Left lung (tissue), 10 donors: ENCODE data around the gene SLC44A3. TPM values are rescaled to one million over a fixed set of nuclear protein-coding genes. Genes with fewer than 3 reads are reported as not detected.
A peak's percentile ranks its signal among the peaks of the same experiment; 100 is the strongest.

Experiments
- ATAC-seq: fragments of 200-7000 bp; cut with Tn5 transposase; one replicate; pipeline ENCODE4 v1.9.1; 2020; ENCODE audit warnings: moderate library complexity
- DNase-seq, 4 donors: peaks; one replicate each; pipeline ENCODE4 v3.0.0-alpha.2; 2013 to 2020
- H3K27ac ChIP-seq, 2 donors: fragments of 200-600 bp; sonication (generic) in 1 of 2; one replicate each; pipeline versions ENCODE4 v1.5.0 to v1.8.0; 2020 to 2021
- H3K27me3 ChIP-seq, 2 donors: fragments of 200-600 bp; sonication (generic) in 1 of 2; one replicate each; pipeline versions ENCODE4 v1.5.0 to v1.8.0; 2020 to 2021
- H3K36me3 ChIP-seq, 2 donors: fragments of 200-600 bp; sonication (generic) in 1 of 2; one replicate each; pipeline versions ENCODE4 v1.5.0 to v1.8.0; 2020 to 2021
- H3K4me1 ChIP-seq, 2 donors: fragments of 200-600 bp; one replicate each; pipeline ENCODE4 v1.8.0; 2021
- H3K4me3 ChIP-seq, 2 donors: fragments of 200-600 bp; sonication (generic) in 1 of 2; one replicate each; pipeline versions ENCODE4 v1.5.0 to v1.8.0; 2020 to 2021; ENCODE audit warnings: mild to moderate bottlenecking in 1 of 2
- H3K9me3 ChIP-seq, 2 donors: fragments of 200-600 bp; sonication (generic) in 1 of 2; one replicate each; pipeline versions ENCODE4 v1.5.0 to v1.8.0; 2020 to 2021
- intact Hi-C, 2 donors: fragments of 100-400 bp; cut with DNase I; formaldehyde crosslinking; loops; one replicate each; pipeline versions ENCODE4 v1.11.2 to v1.14.2; 2022
- polyA plus RNA-seq, 6 donors: library from polyadenylated mRNA; unstranded; fragments of 120-200 nt; gene quantifications; one replicate each; pipeline ENCODE4 v1.2.1, GENCODE V29; 2013; ENCODE audit not compliant: insufficient read length in 6 of 6
- total RNA-seq, 2 donors: library from RNA; stranded (reverse); fragmentation: NEBNext Ultra II Directional; extraction: Animal tissue kit (Norgen Biotek cat#: 25700); gene quantifications; one replicate each; pipeline ENCODE4 v1.2.1, GENCODE V29; 2021
- TF ChIP-seq, protein P1 (sequence below), 2 donors: fragments of 200-600 bp; sonication (generic) in 1 of 2; IDR thresholded peaks; one replicate each; pipeline versions ENCODE4 v1.5.0 to v1.8.0; 2021; ENCODE audit warnings: antibody characterized with exemption in 2 of 2
- donor health status: DM: no; HTN: yes; CAD: no.
- donor health status: DM: no; HTN: no; CAD: no.

The SLC44A3 gene
- total and polyA plus RNA-seq, 8 donors, result 14.1 to 49.9 (median 37.6) TPM

DNA sequence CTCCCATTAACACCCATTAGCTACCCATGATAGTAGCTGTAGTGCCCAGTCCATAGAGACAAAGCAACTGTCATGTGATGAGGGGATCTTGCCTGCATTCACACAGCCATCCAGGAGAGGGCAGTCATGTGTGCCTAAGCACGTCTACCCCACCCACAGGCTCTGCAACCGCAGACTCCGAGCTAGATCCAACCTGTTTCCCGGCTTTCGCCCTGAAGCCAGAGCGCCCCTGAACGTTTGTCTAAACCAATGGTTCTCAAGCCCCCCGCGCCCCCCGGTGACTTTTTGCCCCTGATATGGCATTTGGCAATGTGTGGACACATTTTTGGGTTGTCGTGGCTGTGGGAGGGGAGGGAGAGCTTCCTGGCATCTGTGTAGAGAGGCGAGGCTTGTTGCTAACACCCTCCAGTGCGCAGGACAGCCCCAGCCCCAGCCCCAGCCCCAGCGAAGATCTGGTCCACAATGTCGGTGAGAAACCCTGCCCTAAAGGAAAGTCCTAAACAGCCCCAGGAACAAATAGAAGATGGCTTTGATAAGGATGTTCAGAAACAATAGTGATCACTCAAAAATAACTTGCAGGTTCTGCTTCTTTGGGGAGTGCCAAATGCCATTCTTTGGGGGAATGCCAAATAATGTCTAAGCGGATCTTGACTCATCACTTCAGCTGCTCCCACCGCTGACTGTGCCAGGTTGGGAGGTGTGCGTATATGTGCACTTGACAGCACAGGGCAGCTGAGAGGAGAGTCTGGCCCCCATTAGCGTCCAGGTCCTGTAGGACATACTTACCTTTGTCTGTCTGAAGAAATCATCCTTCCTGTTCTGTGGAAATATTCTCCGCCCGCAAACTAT is 34.5 kb downstream of the SLC44A3 start:
- Histone ChIP-seq H3K36me3 (no peaks in the 10 kb centered on the region), H3K9me3 (no peaks in the 10 kb centered on the region), H3K4me3 (peak overlapping the region; percentile 12 to 34), H3K4me1 (peaks cover 4 to 17% of the 10 kb centered on the region in 2 donors), H3K27ac (peak overlapping the region; percentile 80 to 81), H3K27me3 (no peaks in the 10 kb centered on the region)
- DNase-seq, result peak; percentile 84 to 93 (median 89)
- TF ChIP-seq, protein P1, sequence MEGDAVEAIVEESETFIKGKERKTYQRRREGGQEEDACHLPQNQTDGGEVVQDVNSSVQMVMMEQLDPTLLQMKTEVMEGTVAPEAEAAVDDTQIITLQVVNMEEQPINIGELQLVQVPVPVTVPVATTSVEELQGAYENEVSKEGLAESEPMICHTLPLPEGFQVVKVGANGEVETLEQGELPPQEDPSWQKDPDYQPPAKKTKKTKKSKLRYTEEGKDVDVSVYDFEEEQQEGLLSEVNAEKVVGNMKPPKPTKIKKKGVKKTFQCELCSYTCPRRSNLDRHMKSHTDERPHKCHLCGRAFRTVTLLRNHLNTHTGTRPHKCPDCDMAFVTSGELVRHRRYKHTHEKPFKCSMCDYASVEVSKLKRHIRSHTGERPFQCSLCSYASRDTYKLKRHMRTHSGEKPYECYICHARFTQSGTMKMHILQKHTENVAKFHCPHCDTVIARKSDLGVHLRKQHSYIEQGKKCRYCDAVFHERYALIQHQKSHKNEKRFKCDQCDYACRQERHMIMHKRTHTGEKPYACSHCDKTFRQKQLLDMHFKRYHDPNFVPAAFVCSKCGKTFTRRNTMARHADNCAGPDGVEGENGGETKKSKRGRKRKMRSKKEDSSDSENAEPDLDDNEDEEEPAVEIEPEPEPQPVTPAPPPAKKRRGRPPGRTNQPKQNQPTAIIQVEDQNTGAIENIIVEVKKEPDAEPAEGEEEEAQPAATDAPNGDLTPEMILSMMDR (IDR thresholded peaks at IDR 0.05), result peak; percentile 85 to 87
- ATAC-seq, result peak; percentile 97
- intact Hi-C loops, result loop anchor here in 1 of 2 donors (2.0 to 5.0 kb wide), 2 partner anchors 73 to 188 kb away; partner anchors contain the start of gene CNN3

DNA sequence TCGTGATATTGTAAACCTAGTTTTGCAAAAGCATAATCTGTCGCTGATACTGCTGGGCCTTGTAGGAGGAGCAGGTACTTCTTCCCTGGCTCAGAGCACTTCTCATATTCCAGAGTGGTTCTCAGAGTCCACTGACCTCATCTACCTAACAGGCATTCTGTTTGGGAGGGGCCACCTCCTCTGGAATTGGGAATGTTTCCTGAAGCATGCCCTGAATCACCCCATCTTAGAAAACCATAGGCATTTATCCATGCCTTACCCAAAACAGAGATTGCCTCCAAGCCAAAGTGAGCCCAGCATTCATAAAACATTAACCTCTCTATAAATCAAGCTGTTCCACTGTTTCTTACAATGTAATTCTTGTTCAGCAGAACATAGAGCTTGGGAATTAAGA is 35.1 kb downstream of the SLC44A3 start:
- no peaks in the 10 kb centered on the region for H3K27me3 ChIP-seq
- H3K36me3 ChIP-seq, result no peaks in the 10 kb centered on the region
- peaks cover 4 to 17% of the 10 kb centered on the region in 2 donors for H3K4me1 ChIP-seq
- DNase-seq (no peak), ATAC-seq (peak; percentile 67)
- no peak overlapping the region for H3K4me3 ChIP-seq
- TF ChIP-seq, protein P1 (IDR thresholded peaks at IDR 0.05), result no peak
- H3K9me3 ChIP-seq, result no peaks in the 10 kb centered on the region
- H3K27ac ChIP-seq, result peak overlapping the region; percentile 80 to 81
- intact Hi-C loops, result loop anchor here in 1 of 2 donors (2.0 to 5.0 kb wide), 2 partner anchors 72 to 187 kb away; partner anchors contain the start of gene CNN3

DNA sequence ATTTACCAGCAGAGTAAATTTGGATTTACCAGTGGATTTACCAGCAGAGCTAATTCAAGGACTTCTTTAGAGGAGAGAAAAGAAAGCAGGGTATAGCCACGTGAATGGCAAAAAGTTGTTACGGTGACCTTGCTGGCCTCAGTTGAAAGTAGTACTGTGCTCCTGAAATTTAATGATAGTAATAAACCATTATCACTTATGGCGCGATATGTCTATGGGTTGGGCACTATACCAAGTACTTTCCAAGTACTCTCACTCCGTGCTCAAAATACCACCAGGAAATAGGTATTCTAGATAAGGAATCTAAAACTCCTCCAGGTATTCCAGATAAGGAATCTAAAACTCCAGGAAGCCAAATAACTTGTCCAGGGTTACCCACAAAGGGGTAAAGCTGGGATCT is 35.8 kb downstream of the SLC44A3 start:
- intact Hi-C loops, result loop anchor here in 1 of 2 donors (5.0 kb wide), 1 partner anchor 71 kb away; the partner anchor contains the start of gene CNN3
- Histone ChIP-seq H3K4me1 (peaks cover 4 to 17% of the 10 kb centered on the region in 2 donors), H3K36me3 (no peaks in the 10 kb centered on the region), H3K9me3 (no peaks in the 10 kb centered on the region), H3K27ac (peak overlapping the region; percentile 80 to 81), H3K27me3 (no peaks in the 10 kb centered on the region), H3K4me3 (no peak overlapping the region)
- DNase-seq, result no peak
- no peak for ATAC-seq
- TF ChIP-seq, protein P1 (IDR thresholded peaks at IDR 0.05), result no peak

DNA sequence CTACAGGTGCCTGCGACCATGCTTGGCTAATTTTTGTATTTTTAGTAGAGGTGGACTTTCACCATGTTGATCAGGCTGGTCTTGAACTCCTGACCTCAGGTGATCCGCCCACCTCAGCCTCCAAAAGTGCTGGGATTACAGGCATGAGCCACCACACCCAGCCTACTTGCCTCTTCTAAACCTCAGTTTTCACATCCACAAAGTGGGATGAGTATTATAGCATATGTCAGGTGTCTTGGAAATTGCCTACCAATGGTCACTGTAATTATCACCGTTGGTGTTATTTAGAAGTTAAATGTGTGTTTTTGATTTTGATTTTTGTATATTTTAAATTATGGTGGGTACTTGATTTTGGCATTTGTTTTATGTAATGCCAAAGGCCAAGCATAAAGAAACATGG is 36.7 kb downstream of the SLC44A3 start:
- intact Hi-C loops, result loop anchor here in 1 of 2 donors (5.0 kb wide), 1 partner anchor 70 kb away; the partner anchor contains the start of gene CNN3
- no peak overlapping the region for H3K27ac ChIP-seq
- H3K27me3 ChIP-seq, result no peaks in the 10 kb centered on the region
- ATAC-seq, result no peak
- no peak overlapping the region for H3K4me3 ChIP-seq
- no peak for DNase-seq
- H3K4me1 ChIP-seq, result peaks cover 4 to 17% of the 10 kb centered on the region in 2 donors
- H3K36me3 ChIP-seq, result no peaks in the 10 kb centered on the region
- TF ChIP-seq, protein P1 (IDR thresholded peaks at IDR 0.05), result no peak
- H3K9me3 ChIP-seq, result no peaks in the 10 kb centered on the region

DNA sequence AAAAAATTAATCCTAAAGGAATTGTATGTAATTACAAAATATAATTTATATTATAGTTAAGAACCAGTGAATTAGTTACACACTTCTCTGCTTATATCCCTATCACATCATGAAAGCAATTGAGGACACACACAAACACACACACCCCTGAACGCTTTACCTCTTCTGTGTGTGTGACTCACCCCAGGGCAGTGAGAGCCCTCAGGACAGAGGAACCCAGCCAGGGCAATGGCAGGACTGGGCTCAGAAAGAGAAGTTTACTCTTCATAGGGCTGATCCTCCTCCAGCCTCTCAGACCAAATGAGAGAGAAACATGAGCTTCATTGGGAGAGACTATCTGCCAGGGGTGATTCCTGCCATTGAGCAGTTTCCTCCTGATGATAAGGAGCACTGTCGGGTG is 38.1 kb downstream of the SLC44A3 start:
- H3K36me3 ChIP-seq, result no peaks in the 10 kb centered on the region
- intact Hi-C loops, result loop anchor here in 1 of 2 donors (5.0 kb wide), 1 partner anchor 69 kb away; the partner anchor contains the start of gene CNN3
- DNase-seq, result peak in 1 of 4 donors; percentile 70

More for the DNA sequence above, 38.1 kb downstream of the SLC44A3 start:
- H3K27ac ChIP-seq, result peak overlapping the region in 1 of 2 donors; percentile 10
- H3K4me1 ChIP-seq, result peaks cover 13 to 26% of the 10 kb centered on the region in 2 donors
- TF ChIP-seq, protein P1 (IDR thresholded peaks at IDR 0.05), result no peak
- H3K27me3 ChIP-seq, result no peaks in the 10 kb centered on the region
- no peak overlapping the region for H3K4me3 ChIP-seq
- H3K9me3 ChIP-seq, result no peaks in the 10 kb centered on the region
- peak; percentile 46 for ATAC-seq
